Measurements from ENCODE around the gene FANCC. TPM values are rescaled to one million over a fixed set of nuclear protein-coding genes. Genes with fewer than 3 reads are reported as not detected.

The FANCC gene
- total RNA-seq, 1 experiment from 2014 or later, result 44.7 TPM

- H3F3A ChIP-seq (ENCODE audit: insufficient read depth, low read depth), result peaks cover 30% of the 10 kb centered on the region; the same call in 1 of the 2 replicates
- no peak overlapping the region for H3K4me3 ChIP-seq
- H3K27me3 ChIP-seq (ENCODE audit: insufficient read depth, low read depth), result no peaks in the 10 kb centered on the region
- no peak overlapping the region for H3K27ac ChIP-seq
- ChIA-PET CTCF (no interaction called here), POLR2A (ENCODE audit: unreplicated experiment) (no interaction called here)
- H3K9me2 ChIP-seq (ENCODE audit: insufficient read depth), result no peaks in the 10 kb centered on the region
- peaks cover 2% of the 10 kb centered on the region for H3K4me1 ChIP-seq (replicated peaks; ENCODE audit: insufficient read depth)
- no peaks in the 10 kb centered on the region for H3K79me2 ChIP-seq (ENCODE audit: low read depth)
- intact Hi-C loops (cut with micrococcal nuclease; ENCODE audit: unreplicated experiment), result no loop called here
- H3K36me3 ChIP-seq (ENCODE audit: low read depth), result peaks cover 30% of the 10 kb centered on the region
- DNase-seq, result no peak
- no peak overlapping the region for H3K4me2 ChIP-seq
- no peaks in the 10 kb centered on the region for H3K9me3 ChIP-seq (ENCODE audit: insufficient read depth, low read depth)
- no peak overlapping the region for H2AFZ ChIP-seq
- TF ChIP-seq CTCF (conservative IDR thresholded peaks at IDR 0.05), result no peak
- TF ChIP-seq EZH2 (IDR thresholded peaks at IDR 0.05; ENCODE audit: low read depth), result no peak
- no peaks in the 10 kb centered on the region; the same call in 1 of the 2 replicates for H4K20me1 ChIP-seq (ENCODE audit: insufficient read depth)
- no TSS peak for BruUV-seq (replicated peaks)
Measured at GRCh38 chr9:95110921-95111525, 206.5 kb downstream of the FANCC start.

- no peak overlapping the region for H3K4me3 ChIP-seq
- H3K79me2 ChIP-seq (ENCODE audit: low read depth), result no peaks in the 10 kb centered on the region
- ChIA-PET POLR2A (ENCODE audit: unreplicated experiment) (no interaction called here), CTCF (no interaction called here)
- peaks cover 30% of the 10 kb centered on the region for H3K36me3 ChIP-seq (ENCODE audit: low read depth)
- H3K4me1 ChIP-seq (replicated peaks; ENCODE audit: insufficient read depth), result peaks cover 16% of the 10 kb centered on the region
- intact Hi-C loops (cut with micrococcal nuclease; ENCODE audit: unreplicated experiment), result no loop called here
- H3K27ac ChIP-seq, result no peak overlapping the region
- no peak for TF ChIP-seq CTCF (conservative IDR thresholded peaks at IDR 0.05)
- TF ChIP-seq EZH2 (IDR thresholded peaks at IDR 0.05; ENCODE audit: low read depth), result no peak
- no peaks in the 10 kb centered on the region; the same call in 1 of the 2 replicates for H4K20me1 ChIP-seq (ENCODE audit: insufficient read depth)
- DNase-seq, result no peak
- no peak overlapping the region for H3K4me2 ChIP-seq
- BruUV-seq (replicated peaks), result no TSS peak
- peaks cover 39% of the 10 kb centered on the region; the same call in 1 of the 2 replicates for H3F3A ChIP-seq (ENCODE audit: insufficient read depth, low read depth)
- H3K27me3 ChIP-seq (ENCODE audit: insufficient read depth, low read depth), result no peaks in the 10 kb centered on the region
- no peaks in the 10 kb centered on the region for H3K9me2 ChIP-seq (ENCODE audit: insufficient read depth)
- no peaks in the 10 kb centered on the region for H3K9me3 ChIP-seq (ENCODE audit: insufficient read depth, low read depth)
- no peak overlapping the region for H2AFZ ChIP-seq
Measured at GRCh38 chr9:95109456-95109855, 208.1 kb downstream of the FANCC start.

- CTCF ChIA-PET, result no interaction called here
- intact Hi-C loops (cut with micrococcal nuclease; ENCODE audit: unreplicated experiment), result no loop called here
Measured at GRCh38 chr9:95108777-95109176, 208.7 kb downstream of the FANCC start.

More at GRCh38 chr9:95108777-95109176, 208.7 kb downstream of the FANCC start:
- Histone ChIP-seq H2AFZ (no peak overlapping the region), H4K20me1 (ENCODE audit: insufficient read depth) (no peaks in the 10 kb centered on the region), H3K79me2 (ENCODE audit: low read depth) (no peaks in the 10 kb centered on the region), H3K27ac (no peak overlapping the region), H3K9me2 (ENCODE audit: insufficient read depth) (no peaks in the 10 kb centered on the region), H3K9me3 (ENCODE audit: insufficient read depth, low read depth) (no peaks in the 10 kb centered on the region), H3K4me2 (no peak overlapping the region), H3F3A (ENCODE audit: insufficient read depth, low read depth) (peaks cover 39% of the 10 kb centered on the region; the same call in 1 of the 2 replicates), H3K4me3 (no peak overlapping the region), H3K27me3 (ENCODE audit: insufficient read depth, low read depth) (no peaks in the 10 kb centered on the region), H3K4me1 (replicated peaks; ENCODE audit: insufficient read depth) (peaks cover 16% of the 10 kb centered on the region), H3K36me3 (ENCODE audit: low read depth) (peaks cover 30% of the 10 kb centered on the region)
- no TSS peak for BruUV-seq (replicated peaks)
- POLR2A ChIA-PET (ENCODE audit: unreplicated experiment), result no interaction called here
- no peak for DNase-seq
- TF ChIP-seq EZH2 (IDR thresholded peaks at IDR 0.05; ENCODE audit: low read depth), result no peak
- TF ChIP-seq CTCF (conservative IDR thresholded peaks at IDR 0.05), result no peak
